ENCODE measurements around the gene FAM83D. TPM values are rescaled to one million over a fixed set of nuclear protein-coding genes. Genes with fewer than 3 reads are reported as not detected.

Gene FAM83D
- total RNA-seq, 1 donor from 2014 or later, result 20.4 TPM

DNA sequence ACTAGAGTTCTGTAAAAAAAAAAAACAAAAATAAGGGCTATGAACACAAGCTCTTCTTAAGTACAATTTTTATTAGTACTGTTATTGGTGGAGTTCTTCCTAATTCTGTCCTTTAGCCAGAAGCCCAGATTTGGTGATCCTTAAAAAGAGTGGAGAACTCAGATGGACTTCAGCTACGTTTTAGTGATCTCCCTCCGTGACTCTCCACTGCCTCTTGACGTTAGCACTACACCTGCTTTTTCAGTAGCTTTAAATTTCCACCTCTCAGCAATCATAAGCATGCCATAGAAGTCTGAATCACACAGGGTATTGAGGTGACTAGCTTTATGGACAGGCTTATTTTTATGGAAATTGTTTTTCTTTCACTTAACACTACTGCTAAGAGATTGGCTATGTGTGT, 53.6 kb downstream of the FAM83D start:
- no peak overlapping the region for H3K27ac ChIP-seq
- peaks cover 0 to 12% of the 10 kb centered on the region in 2 donors for H3K36me3 ChIP-seq
- TF ChIP-seq POLR2A (IDR thresholded peaks at IDR 0.05) (no peak), POLR2AphosphoS5 (IDR thresholded peaks at IDR 0.05; ENCODE audit: insufficient read depth in 1 of 2, low read depth in 1 of 2) (no peak)
- TF ChIP-seq, protein P1, sequence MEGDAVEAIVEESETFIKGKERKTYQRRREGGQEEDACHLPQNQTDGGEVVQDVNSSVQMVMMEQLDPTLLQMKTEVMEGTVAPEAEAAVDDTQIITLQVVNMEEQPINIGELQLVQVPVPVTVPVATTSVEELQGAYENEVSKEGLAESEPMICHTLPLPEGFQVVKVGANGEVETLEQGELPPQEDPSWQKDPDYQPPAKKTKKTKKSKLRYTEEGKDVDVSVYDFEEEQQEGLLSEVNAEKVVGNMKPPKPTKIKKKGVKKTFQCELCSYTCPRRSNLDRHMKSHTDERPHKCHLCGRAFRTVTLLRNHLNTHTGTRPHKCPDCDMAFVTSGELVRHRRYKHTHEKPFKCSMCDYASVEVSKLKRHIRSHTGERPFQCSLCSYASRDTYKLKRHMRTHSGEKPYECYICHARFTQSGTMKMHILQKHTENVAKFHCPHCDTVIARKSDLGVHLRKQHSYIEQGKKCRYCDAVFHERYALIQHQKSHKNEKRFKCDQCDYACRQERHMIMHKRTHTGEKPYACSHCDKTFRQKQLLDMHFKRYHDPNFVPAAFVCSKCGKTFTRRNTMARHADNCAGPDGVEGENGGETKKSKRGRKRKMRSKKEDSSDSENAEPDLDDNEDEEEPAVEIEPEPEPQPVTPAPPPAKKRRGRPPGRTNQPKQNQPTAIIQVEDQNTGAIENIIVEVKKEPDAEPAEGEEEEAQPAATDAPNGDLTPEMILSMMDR (IDR thresholded peaks at IDR 0.05), result no peak

DNA sequence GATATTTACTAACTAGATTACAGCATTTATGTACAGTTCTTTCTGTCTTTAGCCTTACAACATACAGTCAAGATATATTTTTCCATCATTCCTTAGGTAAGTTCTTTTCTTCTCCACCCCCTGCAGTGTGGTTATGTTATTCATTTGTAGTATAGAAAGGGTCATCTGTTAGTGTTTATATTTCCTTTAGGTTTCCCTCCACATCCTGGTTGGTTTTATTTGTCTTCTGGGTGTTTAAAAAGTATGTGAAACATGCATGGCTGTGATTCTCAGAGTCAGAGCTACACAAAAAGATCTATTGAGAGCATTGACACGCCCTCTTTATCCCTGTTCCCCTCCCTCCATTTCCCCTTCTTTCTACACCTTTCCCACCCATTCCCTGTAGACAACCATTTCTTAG, 56.1 kb downstream of the FAM83D start:
- H3K36me3 ChIP-seq, result peaks cover 0 to 9% of the 10 kb centered on the region in 2 donors
- TF ChIP-seq, protein P1 (IDR thresholded peaks at IDR 0.05), result no peak
- no peak for TF ChIP-seq POLR2AphosphoS5 (IDR thresholded peaks at IDR 0.05; ENCODE audit: insufficient read depth in 1 of 2, low read depth in 1 of 2)
- TF ChIP-seq POLR2A (IDR thresholded peaks at IDR 0.05), result no peak
- H3K4me3 ChIP-seq, result no peak overlapping the region
- H3K9me3 ChIP-seq, result no peaks in the 10 kb centered on the region
- intact Hi-C loops (cut with DNase I), result loop anchor here (10.0 kb wide), 1 partner anchor 63 kb away; no protein-coding TSS in a partner anchor
- no peaks in the 10 kb centered on the region for H3K27me3 ChIP-seq
- DNase-seq (ENCODE audit: extremely low spot score in 2 of 2), result no peak
- no peak overlapping the region for H3K27ac ChIP-seq
- H3K4me1 ChIP-seq, result peaks cover 20% of the 10 kb centered on the region

More for the DNA sequence above, 53.6 kb downstream of the FAM83D start:
- Histone ChIP-seq H3K4me3 (no peak overlapping the region), H3K4me1 (peaks cover 1% of the 10 kb centered on the region), H3K27me3 (no peaks in the 10 kb centered on the region), H3K9me3 (no peaks in the 10 kb centered on the region)
- intact Hi-C loops (cut with DNase I), result loop anchor here (10.0 kb wide), 1 partner anchor 65 kb away; no protein-coding TSS in a partner anchor
- DNase-seq (ENCODE audit: extremely low spot score in 2 of 2), result no peak

DNA sequence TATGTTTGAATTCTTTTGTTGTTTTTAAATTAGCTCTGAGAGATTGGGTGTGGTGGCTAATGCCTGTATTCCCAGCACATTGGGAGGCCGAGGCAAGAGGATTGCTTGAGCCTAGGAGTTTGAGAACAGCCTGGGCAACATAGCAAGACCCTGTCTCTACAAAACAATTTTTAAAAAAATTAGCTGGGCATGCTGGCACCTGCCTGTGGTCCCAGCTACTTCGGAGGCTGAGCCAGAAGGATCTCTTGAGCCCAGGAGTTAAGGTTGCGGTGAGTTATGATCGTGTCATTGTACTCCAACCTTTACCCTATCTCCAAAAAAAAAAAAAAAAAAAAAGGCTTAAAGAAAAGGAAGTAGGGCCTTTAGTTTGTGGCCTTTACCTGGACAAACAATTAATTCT, 58.8 kb downstream of the FAM83D start:
- Histone ChIP-seq H3K9me3 (no peaks in the 10 kb centered on the region), H3K36me3 (peaks cover 0 to 9% of the 10 kb centered on the region in 2 donors), H3K4me1 (peaks cover 20% of the 10 kb centered on the region), H3K4me3 (no peak overlapping the region), H3K27me3 (no peaks in the 10 kb centered on the region), H3K27ac (peak overlapping the region; percentile 42)
- DNase-seq (ENCODE audit: extremely low spot score in 2 of 2), result no peak
- TF ChIP-seq POLR2AphosphoS5 (IDR thresholded peaks at IDR 0.05; ENCODE audit: insufficient read depth in 1 of 2, low read depth in 1 of 2), result no peak
- TF ChIP-seq, protein P1 (IDR thresholded peaks at IDR 0.05), result no peak
- TF ChIP-seq POLR2A (IDR thresholded peaks at IDR 0.05), result no peak
- intact Hi-C loops (cut with DNase I), result loop anchor here (10.0 kb wide), 1 partner anchor 60 kb away; no protein-coding TSS in a partner anchor

DNA sequence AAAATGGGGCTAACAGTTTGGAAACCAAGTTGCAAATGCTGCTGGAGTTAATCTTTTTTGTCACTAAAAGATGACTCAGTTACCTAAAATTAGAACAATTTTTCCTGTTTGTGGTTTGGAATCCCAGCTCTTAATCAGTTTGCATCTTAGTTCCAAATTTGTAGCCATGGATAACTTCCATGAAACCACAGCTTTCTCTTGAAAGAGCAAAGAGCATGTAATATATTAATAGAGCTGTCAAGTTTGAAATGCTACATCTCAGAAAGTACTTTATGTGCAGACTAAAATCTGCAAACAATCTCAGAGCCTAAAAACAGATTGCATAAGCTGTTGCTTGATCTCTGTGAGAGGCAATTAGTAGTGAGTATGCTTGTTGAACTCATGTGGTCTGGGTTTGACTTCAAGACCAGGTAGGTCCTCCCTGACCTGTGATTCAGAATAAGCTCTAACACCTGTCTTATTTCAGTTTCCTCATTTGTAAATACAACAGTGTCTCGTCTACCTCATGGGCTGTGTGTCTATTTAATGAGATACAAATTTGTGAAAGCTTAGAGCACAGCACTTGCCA, 59.5 kb downstream of the FAM83D start:
- Histone ChIP-seq H3K27ac (peak overlapping the region; percentile 42), H3K4me3 (no peak overlapping the region), H3K36me3 (peaks cover 0 to 16% of the 10 kb centered on the region in 2 donors), H3K27me3 (no peaks in the 10 kb centered on the region), H3K9me3 (no peaks in the 10 kb centered on the region), H3K4me1 (peaks cover 20% of the 10 kb centered on the region)
- TF ChIP-seq POLR2AphosphoS5 (IDR thresholded peaks at IDR 0.05; ENCODE audit: insufficient read depth in 1 of 2, low read depth in 1 of 2) (peak in 1 of 2 donors; percentile 88), POLR2A (IDR thresholded peaks at IDR 0.05) (no peak)
- no peak for DNase-seq (ENCODE audit: extremely low spot score in 2 of 2)
- intact Hi-C loops (cut with DNase I), result loop anchor here (10.0 kb wide), 1 partner anchor 59 kb away; no protein-coding TSS in a partner anchor

DNA sequence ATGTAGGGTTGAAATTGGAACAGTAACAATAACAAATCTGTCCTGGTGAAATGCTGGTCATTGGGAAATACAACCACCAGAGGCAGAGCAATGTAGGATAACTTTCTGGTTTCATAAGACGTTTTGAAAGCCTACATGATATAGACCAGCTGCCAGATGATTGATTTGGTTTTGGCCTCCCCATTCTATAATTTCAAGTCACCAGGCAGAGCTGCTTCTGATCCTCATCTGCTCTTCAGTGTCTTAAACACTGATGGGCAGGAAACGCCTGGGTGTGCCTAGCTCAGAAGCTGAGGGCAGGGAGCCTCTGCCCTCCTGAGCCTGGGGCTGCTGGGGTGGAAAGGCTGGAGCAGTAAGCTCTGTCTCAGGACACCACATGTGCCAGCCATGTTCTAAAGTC, 60.4 kb downstream of the FAM83D start:
- Histone ChIP-seq H3K9me3 (no peaks in the 10 kb centered on the region), H3K36me3 (peaks cover 0 to 17% of the 10 kb centered on the region in 2 donors), H3K27me3 (no peaks in the 10 kb centered on the region), H3K4me3 (no peak overlapping the region), H3K27ac (peak overlapping the region; percentile 17), H3K4me1 (peaks cover 20% of the 10 kb centered on the region)
- TF ChIP-seq POLR2A (IDR thresholded peaks at IDR 0.05) (no peak), POLR2AphosphoS5 (IDR thresholded peaks at IDR 0.05; ENCODE audit: insufficient read depth in 1 of 2, low read depth in 1 of 2) (no peak)
- TF ChIP-seq, protein P1 (IDR thresholded peaks at IDR 0.05), result no peak
- intact Hi-C loops (cut with DNase I), result loop anchor here (10.0 kb wide), 1 partner anchor 58 kb away; no protein-coding TSS in a partner anchor
- no peak for DNase-seq (ENCODE audit: extremely low spot score in 2 of 2)

All from vagina (tissue), 2 donors.